Measurements from ENCODE around the gene ELL. TPM values are rescaled to one million over a fixed set of nuclear protein-coding genes. Genes with fewer than 3 reads are reported as not detected.

ELL gene
- total RNA-seq, 1 experiment from 2014 or later = 17.3 TPM

GRCh38 chr19:18494267-18494607 is 27.6 kb downstream of the ELL start:
- Mint-ChIP-seq H3K36me3 (no peaks in the 10 kb centered on the region), H3K4me3 (no peak overlapping the region), H3K9me3 (no peaks in the 10 kb centered on the region), H3K27ac (no peak overlapping the region), H3K27me3 (ENCODE audit: low read depth) (no peaks in the 10 kb centered on the region), H3K4me1 (peaks cover 21% of the 10 kb centered on the region)
- ATAC-seq (no peak), DNase-seq (ENCODE audit: low spot score) (no peak)
- no peak for TF ChIP-seq FOXP1 (CRISPR knock-in tag; IDR thresholded peaks at IDR 0.05; ENCODE audit: borderline replicate concordance)
- TF ChIP-seq ZNF232 (CRISPR knock-in tag; IDR thresholded peaks at IDR 0.05) = no peak
- TF ChIP-seq TEAD1 (CRISPR knock-in tag; IDR thresholded peaks at IDR 0.05) = no peak
- no peak for TF ChIP-seq SMAD4 (CRISPR knock-in tag; IDR thresholded peaks at IDR 0.05)
- no peak for TF ChIP-seq ZBTB21 (CRISPR knock-in tag; IDR thresholded peaks at IDR 0.05; ENCODE audit: borderline replicate concordance)
- TF ChIP-seq USF1 (CRISPR knock-in tag; IDR thresholded peaks at IDR 0.05) = no peak
- TF ChIP-seq ZNF671 (CRISPR knock-in tag; IDR thresholded peaks at IDR 0.05) = no peak
- no peak for TF ChIP-seq E2F1 (CRISPR knock-in tag; IDR thresholded peaks at IDR 0.05)
- no peak for TF ChIP-seq CTCF (IDR thresholded peaks at IDR 0.05)
- TF ChIP-seq IRF2 (CRISPR knock-in tag; IDR thresholded peaks at IDR 0.05; ENCODE audit: borderline replicate concordance, low read depth) = no peak
- no peak for TF ChIP-seq ZNF532 (CRISPR knock-in tag; IDR thresholded peaks at IDR 0.05; ENCODE audit: borderline replicate concordance)
- TF ChIP-seq ARID4B (CRISPR knock-in tag; IDR thresholded peaks at IDR 0.05; ENCODE audit: borderline replicate concordance) = no peak
- no peak for TF ChIP-seq ATF1 (CRISPR knock-in tag; IDR thresholded peaks at IDR 0.05)
- TF ChIP-seq JAZF1 (CRISPR knock-in tag; IDR thresholded peaks at IDR 0.05) = no peak
- no peak for TF ChIP-seq ZSCAN18 (CRISPR knock-in tag; IDR thresholded peaks at IDR 0.05)
- TF ChIP-seq ATF6 (CRISPR knock-in tag; IDR thresholded peaks at IDR 0.05) = no peak
- no peak for TF ChIP-seq STAT6 (CRISPR knock-in tag; conservative IDR thresholded peaks at IDR 0.05; ENCODE audit: low read depth)
- POLR2A ChIA-PET = no interaction called here
- CTCF ChIA-PET = interaction anchor here (0.6 to 4.5 kb wide), 5 partner anchors 8 to 353 kb away, joined by 3 to 26 read pairs (median 4); partner anchors contain the start of gene ELL
